HL-60 (cell line): ENCODE data around the gene ZIC4.

ENCODE experiments used
- GABPA ChIP-seq: IDR thresholded peaks from 2 replicates; pipeline ENCODE4 v1.6.1; 2012; ENCODE audit warnings: low read depth
- POLR2AphosphoS5 ChIP-seq: IDR thresholded peaks from 2 replicates; pipeline ENCODE4 v1.6.1; 2012; ENCODE audit warnings: low read depth
- REST ChIP-seq: IDR thresholded peaks from 2 replicates; pipeline ENCODE4 v1.6.1; 2012; ENCODE audit warnings: low read depth; ENCODE audit not compliant: insufficient replicate concordance
- TF ChIP-seq, protein P1 (sequence below): IDR thresholded peaks from one replicate; pipeline ENCODE4 v1.5.1; 2011; ENCODE audit warnings: low read length, control low read depth, inconsistent platforms; ENCODE audit not compliant: insufficient read depth

DNA sequence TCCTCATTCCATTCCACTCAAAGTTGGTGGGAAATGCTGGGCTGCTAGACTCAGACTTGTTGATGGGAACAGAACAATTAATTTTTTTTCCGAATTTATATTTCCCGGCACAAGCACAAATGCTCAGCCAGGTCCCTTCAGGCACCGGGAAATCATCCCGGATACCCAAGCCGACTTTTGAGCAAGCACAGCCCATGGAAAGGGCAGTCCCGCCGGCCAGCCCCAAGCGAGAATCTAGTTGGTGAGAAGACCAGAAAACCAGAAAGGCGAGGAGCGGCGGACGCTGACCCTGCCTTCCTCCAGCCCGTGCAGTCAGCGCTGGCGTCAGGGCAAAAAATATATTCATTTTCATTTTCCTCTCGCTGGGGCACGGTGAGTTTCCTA lies 763 bp upstream of the ZIC4 start:
- TF ChIP-seq, protein P1, sequence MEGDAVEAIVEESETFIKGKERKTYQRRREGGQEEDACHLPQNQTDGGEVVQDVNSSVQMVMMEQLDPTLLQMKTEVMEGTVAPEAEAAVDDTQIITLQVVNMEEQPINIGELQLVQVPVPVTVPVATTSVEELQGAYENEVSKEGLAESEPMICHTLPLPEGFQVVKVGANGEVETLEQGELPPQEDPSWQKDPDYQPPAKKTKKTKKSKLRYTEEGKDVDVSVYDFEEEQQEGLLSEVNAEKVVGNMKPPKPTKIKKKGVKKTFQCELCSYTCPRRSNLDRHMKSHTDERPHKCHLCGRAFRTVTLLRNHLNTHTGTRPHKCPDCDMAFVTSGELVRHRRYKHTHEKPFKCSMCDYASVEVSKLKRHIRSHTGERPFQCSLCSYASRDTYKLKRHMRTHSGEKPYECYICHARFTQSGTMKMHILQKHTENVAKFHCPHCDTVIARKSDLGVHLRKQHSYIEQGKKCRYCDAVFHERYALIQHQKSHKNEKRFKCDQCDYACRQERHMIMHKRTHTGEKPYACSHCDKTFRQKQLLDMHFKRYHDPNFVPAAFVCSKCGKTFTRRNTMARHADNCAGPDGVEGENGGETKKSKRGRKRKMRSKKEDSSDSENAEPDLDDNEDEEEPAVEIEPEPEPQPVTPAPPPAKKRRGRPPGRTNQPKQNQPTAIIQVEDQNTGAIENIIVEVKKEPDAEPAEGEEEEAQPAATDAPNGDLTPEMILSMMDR = no peak
- no peak for TF ChIP-seq GABPA
- TF ChIP-seq POLR2AphosphoS5 = no peak
- TF ChIP-seq REST = no peak
